ENCODE results near the gene APOBEC3F.

- TF ChIP-seq, protein P1, sequence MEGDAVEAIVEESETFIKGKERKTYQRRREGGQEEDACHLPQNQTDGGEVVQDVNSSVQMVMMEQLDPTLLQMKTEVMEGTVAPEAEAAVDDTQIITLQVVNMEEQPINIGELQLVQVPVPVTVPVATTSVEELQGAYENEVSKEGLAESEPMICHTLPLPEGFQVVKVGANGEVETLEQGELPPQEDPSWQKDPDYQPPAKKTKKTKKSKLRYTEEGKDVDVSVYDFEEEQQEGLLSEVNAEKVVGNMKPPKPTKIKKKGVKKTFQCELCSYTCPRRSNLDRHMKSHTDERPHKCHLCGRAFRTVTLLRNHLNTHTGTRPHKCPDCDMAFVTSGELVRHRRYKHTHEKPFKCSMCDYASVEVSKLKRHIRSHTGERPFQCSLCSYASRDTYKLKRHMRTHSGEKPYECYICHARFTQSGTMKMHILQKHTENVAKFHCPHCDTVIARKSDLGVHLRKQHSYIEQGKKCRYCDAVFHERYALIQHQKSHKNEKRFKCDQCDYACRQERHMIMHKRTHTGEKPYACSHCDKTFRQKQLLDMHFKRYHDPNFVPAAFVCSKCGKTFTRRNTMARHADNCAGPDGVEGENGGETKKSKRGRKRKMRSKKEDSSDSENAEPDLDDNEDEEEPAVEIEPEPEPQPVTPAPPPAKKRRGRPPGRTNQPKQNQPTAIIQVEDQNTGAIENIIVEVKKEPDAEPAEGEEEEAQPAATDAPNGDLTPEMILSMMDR (IDR thresholded peaks at IDR 0.05): no peak
- TF ChIP-seq POLR2A (IDR thresholded peaks at IDR 0.05): no peak
Measured at GRCh38 chr22:39039306-39040126, 1.1 kb upstream of the APOBEC3F start.

Data from stomach (tissue), 4 donors.